K562 (cell line): ENCODE results near the gene LRP1. TPM values are rescaled to one million over a fixed set of nuclear protein-coding genes. Genes with fewer than 3 reads are reported as not detected.

Experiments
- ARID3B ChIP-seq: fragments of 250-450 bp; sonication (Bioruptor Pico); IDR thresholded peaks from 2 replicates; pipeline ENCODE4 v1.4.0; 2020; ENCODE audit warnings: borderline replicate concordance
- DEAF1 ChIP-seq: fragments of 450-650 bp; formaldehyde crosslinking; IDR thresholded peaks from 2 replicates; pipeline ENCODE4 v1.4.0; 2020; ENCODE audit warnings: mild to moderate bottlenecking, moderate library complexity
- ERF ChIP-seq: fragments of 450-650 bp; formaldehyde crosslinking; IDR thresholded peaks from 2 replicates; pipeline ENCODE4 v1.4.0; 2020; ENCODE audit warnings: mild to moderate bottlenecking, mixed read lengths
- MCM5 ChIP-seq: fragments of 450-650 bp; IDR thresholded peaks from 2 replicates; pipeline ENCODE4 v1.6.1; 2016; ENCODE audit warnings: low read depth
- NELFE ChIP-seq: IDR thresholded peaks from 2 replicates; pipeline ENCODE4 v1.6.1; 2011; ENCODE audit warnings: mild to moderate bottlenecking; ENCODE audit not compliant: insufficient read depth, insufficient read length
- PHB2 ChIP-seq: fragments of 450-650 bp; IDR thresholded peaks from 2 replicates; pipeline ENCODE4 v1.6.1; 2017; ENCODE audit warnings: low read depth
- TAF1 ChIP-seq: IDR thresholded peaks from 2 replicates; pipeline ENCODE4 v1.6.1; 2011; ENCODE audit warnings: mild to moderate bottlenecking, low read length, moderate library complexity; ENCODE audit not compliant: insufficient read depth, control insufficient read depth, severe bottlenecking; ENCODE audit errors: extremely low read depth
- THRA ChIP-seq: fragments of 450-650 bp; IDR thresholded peaks from 2 replicates; pipeline ENCODE4 v1.6.1; 2017; ENCODE audit warnings: mild to moderate bottlenecking, moderate library complexity
- ZBTB7A ChIP-seq: IDR thresholded peaks from 2 replicates; pipeline ENCODE4 v1.6.1; 2011; ENCODE audit warnings: low read depth, mild to moderate bottlenecking, low read length, moderate library complexity, borderline replicate concordance; ENCODE audit not compliant: control insufficient read depth
- ZNF124 ChIP-seq: sonication (generic); formaldehyde crosslinking; IDR thresholded peaks from 2 replicates; pipeline ENCODE4 v1.8.1; 2022; ENCODE audit warnings: missing genetic modification reagents
- ZNF23 ChIP-seq: fragments of 250-450 bp; sonication (Bioruptor Pico); IDR thresholded peaks from 2 replicates; pipeline ENCODE4 v1.4.0; 2020; ENCODE audit warnings: mild to moderate bottlenecking
- ZNF695 ChIP-seq: fragments of 450-650 bp; formaldehyde crosslinking; IDR thresholded peaks from 2 replicates; pipeline ENCODE4 v1.4.0; 2020; ENCODE audit warnings: mild to moderate bottlenecking, moderate library complexity
- ZNF707 ChIP-seq: fragments of 250-450 bp; sonication (Bioruptor Pico); conservative IDR thresholded peaks from 2 replicates; pipeline ENCODE4 v1.8.0; 2022; ENCODE audit warnings: inconsistent platforms, mild to moderate bottlenecking, moderate library complexity
- polyA plus RNA-seq, 8 experiments: library from polyadenylated mRNA; depleted of rRNA in 4 of 8; stranded (reverse) in 5 of 8; unstranded in 3 of 8; fragments of >200 nt; fragmentation: Nextera tagmentation in 2 of 8; fragmentation: Illumina TruSeq in 1 of 8; extraction: Ambion mirVana in 2 of 8; extraction: Trizol in 1 of 8; gene quantifications; 2 replicates each; pipeline versions ENCODE4 v1.2.1 to v1.2.3, GENCODE V29; 2011 to 2014; ENCODE audit warnings: inconsistent platforms in 1 of 8, missing spikeins in 1 of 8
- total RNA-seq, 7 experiments: library from RNA; depleted of rRNA in 6 of 7; stranded (reverse); fragments of >200 nt in 6 of 7; fragmentation: Illumina TruSeq in 2 of 7; extraction: Trizol in 2 of 7; gene quantifications; 2 replicates each; pipeline versions ENCODE4 v1.2.1 to v1.2.3, GENCODE V29; 2011 to 2021; ENCODE audit warnings: low replicate concordance in 1 of 7
- TF ChIP-seq, protein P1 (sequence below): fragments of 250-450 bp; sonication (Bioruptor Pico); IDR thresholded peaks from 2 replicates; pipeline ENCODE4 v1.4.0; 2020
- TF ChIP-seq, protein P2 (sequence below): fragments of 450-650 bp; IDR thresholded peaks from 2 replicates; pipeline ENCODE4 v1.6.1; 2017; ENCODE audit warnings: antibody characterized with exemption, mild to moderate bottlenecking
- TF ChIP-seq, protein P3 (sequence below): fragments of 450-650 bp; IDR thresholded peaks from 2 replicates; pipeline ENCODE4 v1.6.1; 2016; ENCODE audit warnings: borderline replicate concordance

LRP1 gene
- total and polyA plus RNA-seq, 9 of the 15 experiments (the other 6 are each of a cell fraction or from before 2014, with no cell fraction given): 0.04 to 0.64 (median 0.19) TPM; not detected in 2

DNA sequence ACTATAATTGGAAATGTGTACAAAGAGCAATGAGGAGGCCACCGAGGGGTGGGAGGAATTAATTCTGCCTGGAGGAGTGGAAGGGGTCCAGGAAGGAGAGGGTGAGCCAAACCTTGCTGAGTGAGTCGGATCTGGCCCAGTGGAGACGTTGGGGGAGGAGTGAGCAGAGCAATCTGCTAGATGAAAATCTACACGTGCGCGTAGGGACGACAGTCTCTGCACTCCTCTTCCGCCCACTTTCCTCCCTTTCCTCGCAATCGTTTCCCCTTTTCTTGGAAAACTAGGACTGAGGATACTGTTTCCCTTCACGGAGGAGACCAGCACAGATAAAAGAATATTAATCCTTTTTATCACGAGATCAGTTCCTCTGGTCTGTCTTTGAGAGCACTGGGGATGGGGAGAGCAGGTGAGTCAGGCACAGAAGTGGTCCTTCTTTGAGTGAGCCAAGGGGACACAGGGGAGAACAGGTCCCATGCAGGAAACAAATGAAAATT lies 42.2 kb upstream of the LRP1 start (continued):
- TF ChIP-seq, protein P1, sequence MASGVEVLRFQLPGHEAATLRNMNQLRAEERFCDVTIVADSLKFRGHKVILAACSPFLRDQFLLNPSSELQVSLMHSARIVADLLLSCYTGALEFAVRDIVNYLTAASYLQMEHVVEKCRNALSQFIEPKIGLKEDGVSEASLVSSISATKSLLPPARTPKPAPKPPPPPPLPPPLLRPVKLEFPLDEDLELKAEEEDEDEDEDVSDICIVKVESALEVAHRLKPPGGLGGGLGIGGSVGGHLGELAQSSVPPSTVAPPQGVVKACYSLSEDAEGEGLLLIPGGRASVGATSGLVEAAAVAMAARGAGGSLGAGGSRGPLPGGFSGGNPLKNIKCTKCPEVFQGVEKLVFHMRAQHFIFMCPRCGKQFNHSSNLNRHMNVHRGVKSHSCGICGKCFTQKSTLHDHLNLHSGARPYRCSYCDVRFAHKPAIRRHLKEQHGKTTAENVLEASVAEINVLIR (CRISPR knock-in tag): no peak
- TF ChIP-seq PHB2 (no peak), TAF1 (peak; percentile 32), ZNF23 (CRISPR knock-in tag) (no peak), NELFE (no peak), DEAF1 (CRISPR knock-in tag) (no peak), ZBTB7A (peak; percentile 50; the same call in 1 of the 2 replicates), ZNF695 (CRISPR knock-in tag) (no peak), ZNF124 (CRISPR knock-in tag) (no peak), ARID3B (no peak), MCM5 (no peak), ERF (no peak), THRA (no peak), ZNF707 (CRISPR knock-in tag) (no peak)
- TF ChIP-seq, protein P2, sequence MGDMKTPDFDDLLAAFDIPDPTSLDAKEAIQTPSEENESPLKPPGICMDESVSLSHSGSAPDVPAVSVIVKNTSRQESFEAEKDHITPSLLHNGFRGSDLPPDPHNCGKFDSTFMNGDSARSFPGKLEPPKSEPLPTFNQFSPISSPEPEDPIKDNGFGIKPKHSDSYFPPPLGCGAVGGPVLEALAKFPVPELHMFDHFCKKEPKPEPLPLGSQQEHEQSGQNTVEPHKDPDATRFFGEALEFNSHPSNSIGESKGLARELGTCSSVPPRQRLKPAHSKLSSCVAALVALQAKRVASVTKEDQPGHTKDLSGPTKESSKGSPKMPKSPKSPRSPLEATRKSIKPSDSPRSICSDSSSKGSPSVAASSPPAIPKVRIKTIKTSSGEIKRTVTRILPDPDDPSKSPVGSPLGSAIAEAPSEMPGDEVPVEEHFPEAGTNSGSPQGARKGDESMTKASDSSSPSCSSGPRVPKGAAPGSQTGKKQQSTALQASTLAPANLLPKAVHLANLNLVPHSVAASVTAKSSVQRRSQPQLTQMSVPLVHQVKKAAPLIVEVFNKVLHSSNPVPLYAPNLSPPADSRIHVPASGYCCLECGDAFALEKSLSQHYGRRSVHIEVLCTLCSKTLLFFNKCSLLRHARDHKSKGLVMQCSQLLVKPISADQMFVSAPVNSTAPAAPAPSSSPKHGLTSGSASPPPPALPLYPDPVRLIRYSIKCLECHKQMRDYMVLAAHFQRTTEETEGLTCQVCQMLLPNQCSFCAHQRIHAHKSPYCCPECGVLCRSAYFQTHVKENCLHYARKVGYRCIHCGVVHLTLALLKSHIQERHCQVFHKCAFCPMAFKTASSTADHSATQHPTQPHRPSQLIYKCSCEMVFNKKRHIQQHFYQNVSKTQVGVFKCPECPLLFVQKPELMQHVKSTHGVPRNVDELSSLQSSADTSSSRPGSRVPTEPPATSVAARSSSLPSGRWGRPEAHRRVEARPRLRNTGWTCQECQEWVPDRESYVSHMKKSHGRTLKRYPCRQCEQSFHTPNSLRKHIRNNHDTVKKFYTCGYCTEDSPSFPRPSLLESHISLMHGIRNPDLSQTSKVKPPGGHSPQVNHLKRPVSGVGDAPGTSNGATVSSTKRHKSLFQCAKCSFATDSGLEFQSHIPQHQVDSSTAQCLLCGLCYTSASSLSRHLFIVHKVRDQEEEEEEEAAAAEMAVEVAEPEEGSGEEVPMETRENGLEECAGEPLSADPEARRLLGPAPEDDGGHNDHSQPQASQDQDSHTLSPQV: peak; percentile 85
- TF ChIP-seq, protein P3, sequence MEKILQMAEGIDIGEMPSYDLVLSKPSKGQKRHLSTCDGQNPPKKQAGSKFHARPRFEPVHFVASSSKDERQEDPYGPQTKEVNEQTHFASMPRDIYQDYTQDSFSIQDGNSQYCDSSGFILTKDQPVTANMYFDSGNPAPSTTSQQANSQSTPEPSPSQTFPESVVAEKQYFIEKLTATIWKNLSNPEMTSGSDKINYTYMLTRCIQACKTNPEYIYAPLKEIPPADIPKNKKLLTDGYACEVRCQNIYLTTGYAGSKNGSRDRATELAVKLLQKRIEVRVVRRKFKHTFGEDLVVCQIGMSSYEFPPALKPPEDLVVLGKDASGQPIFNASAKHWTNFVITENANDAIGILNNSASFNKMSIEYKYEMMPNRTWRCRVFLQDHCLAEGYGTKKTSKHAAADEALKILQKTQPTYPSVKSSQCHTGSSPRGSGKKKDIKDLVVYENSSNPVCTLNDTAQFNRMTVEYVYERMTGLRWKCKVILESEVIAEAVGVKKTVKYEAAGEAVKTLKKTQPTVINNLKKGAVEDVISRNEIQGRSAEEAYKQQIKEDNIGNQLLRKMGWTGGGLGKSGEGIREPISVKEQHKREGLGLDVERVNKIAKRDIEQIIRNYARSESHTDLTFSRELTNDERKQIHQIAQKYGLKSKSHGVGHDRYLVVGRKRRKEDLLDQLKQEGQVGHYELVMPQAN: no peak; the same call in 1 of the 2 replicates
